HG03066 (cell line): ENCODE measurements around the gene ZNF793.

Source experiments
- ATAC-seq: cut with Tn5 transposase; IDR thresholded peaks from one replicate; pipeline ENCODE4 v1.9.1; 2021; ENCODE audit warnings: low read depth; ENCODE audit not compliant: unreplicated experiment

The ZNF793 gene

DNA sequence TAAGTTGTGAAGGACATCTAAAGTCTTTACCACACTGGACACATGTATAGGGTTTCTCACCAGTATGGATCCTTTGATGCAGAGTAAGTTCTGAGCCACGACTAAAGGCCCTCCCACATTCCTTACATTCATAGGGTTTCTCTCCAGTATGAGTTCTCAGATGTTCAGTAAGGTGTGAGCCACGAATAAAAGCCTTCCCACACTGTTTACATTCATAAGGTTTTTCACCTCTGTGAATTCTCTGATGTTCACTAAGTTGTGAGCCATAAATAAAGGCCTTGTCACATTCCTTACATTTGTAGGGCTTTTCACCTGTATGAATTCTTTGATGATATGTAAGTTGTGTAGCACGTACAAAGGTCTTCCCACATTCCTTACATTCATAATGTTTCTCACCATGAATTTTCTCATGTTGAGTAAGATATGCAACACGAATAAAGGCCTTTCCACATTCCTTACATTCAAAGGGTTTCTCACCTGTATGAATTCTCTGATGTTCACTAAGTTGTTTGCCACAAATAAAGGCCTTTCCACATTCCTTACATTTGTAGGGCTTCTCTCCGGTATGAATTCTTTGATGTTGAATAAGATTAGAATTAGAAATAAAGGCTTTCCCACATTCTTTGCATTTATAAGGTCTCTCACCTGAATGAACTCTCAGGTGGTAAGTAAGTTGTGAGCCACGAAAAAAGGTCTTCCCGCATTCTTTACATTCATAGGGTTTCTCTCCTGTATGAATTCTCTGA, 58.1 kb downstream of the ZNF793 start:
- no peak for ATAC-seq

DNA sequence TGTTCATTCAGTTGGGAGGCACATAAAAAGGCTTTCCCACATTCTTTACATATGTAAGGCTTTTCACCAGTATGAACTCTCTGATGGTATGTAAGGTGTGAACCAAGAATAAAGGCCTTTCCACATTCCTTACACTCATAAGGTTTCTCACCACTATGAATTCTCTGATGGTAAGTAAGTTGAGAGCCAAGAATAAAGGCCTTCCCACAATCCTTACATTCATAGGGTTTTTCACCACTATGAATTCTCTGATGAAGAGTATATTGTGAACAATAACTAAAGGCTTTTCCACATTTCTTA, 58.6 kb downstream of the ZNF793 start:
- ATAC-seq, result no peak

DNA sequence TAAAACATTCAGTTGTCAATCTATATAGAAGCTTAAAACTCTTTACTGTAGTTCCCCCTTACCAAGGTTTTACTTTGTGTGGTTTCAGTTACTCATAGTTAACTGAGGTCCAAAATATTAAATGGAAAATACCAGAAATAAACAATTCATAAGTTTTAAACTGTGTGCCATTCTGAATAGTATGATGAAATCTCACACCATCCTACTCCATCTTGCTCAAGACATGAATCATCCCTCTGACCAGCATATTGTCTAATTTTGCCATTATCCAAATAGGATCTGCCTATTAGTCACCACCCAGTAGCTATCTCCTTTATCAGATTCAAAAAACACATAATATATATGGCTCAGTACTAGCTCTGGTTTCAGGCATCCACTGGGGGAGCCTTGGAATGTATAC, 65.5 kb downstream of the ZNF793 start:
- no peak for ATAC-seq

DNA sequence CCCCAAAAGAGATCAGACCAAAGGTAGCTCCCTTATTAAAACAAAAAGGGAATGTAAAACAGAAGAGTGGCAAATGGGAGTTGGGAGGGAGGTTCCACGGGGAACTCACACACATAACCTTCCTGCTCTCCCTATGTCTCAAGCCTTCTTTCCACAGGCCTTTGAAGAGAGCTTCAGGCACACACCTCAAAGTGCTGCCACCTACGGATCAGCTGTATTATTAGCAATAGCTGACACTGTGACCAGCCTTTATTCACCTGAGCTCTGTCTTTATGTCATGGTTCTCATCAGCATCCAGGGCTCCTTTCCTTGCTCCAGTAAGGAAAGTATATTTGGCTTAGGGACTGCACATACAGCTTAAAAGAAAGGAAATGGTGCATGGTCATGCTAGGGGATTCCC, 76.6 kb downstream of the ZNF793 start:
- no peak for ATAC-seq
